ENCODE results near the gene SPPL2B. TPM values are rescaled to one million over a fixed set of nuclear protein-coding genes. Genes with fewer than 3 reads are reported as not detected.

SPPL2B gene
- total and polyA plus RNA-seq, 2 experiments from 2014 or later, result 23.5 to 51.0 TPM

DNA sequence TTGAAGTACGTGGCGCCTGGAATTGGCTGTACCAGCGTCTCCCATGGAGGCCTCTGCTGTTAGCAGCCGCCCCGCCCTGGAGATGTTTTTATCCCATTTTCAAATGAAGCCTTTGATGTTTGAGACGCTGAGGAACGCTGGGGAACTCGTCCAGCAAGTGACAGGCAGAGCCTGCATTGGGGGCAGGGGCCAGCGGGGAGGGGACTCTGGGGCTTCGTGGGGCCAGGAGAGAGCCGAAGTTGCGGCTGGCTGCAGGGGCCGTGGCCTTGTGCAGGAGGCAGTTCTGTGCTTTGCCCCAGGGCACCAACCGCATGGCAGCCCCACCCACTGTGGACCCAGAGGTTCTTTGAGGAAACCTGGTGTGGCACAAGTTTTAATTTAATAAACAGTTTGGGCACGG lies 13.5 kb downstream of the SPPL2B start (continued):
- TF ChIP-seq, protein P1, sequence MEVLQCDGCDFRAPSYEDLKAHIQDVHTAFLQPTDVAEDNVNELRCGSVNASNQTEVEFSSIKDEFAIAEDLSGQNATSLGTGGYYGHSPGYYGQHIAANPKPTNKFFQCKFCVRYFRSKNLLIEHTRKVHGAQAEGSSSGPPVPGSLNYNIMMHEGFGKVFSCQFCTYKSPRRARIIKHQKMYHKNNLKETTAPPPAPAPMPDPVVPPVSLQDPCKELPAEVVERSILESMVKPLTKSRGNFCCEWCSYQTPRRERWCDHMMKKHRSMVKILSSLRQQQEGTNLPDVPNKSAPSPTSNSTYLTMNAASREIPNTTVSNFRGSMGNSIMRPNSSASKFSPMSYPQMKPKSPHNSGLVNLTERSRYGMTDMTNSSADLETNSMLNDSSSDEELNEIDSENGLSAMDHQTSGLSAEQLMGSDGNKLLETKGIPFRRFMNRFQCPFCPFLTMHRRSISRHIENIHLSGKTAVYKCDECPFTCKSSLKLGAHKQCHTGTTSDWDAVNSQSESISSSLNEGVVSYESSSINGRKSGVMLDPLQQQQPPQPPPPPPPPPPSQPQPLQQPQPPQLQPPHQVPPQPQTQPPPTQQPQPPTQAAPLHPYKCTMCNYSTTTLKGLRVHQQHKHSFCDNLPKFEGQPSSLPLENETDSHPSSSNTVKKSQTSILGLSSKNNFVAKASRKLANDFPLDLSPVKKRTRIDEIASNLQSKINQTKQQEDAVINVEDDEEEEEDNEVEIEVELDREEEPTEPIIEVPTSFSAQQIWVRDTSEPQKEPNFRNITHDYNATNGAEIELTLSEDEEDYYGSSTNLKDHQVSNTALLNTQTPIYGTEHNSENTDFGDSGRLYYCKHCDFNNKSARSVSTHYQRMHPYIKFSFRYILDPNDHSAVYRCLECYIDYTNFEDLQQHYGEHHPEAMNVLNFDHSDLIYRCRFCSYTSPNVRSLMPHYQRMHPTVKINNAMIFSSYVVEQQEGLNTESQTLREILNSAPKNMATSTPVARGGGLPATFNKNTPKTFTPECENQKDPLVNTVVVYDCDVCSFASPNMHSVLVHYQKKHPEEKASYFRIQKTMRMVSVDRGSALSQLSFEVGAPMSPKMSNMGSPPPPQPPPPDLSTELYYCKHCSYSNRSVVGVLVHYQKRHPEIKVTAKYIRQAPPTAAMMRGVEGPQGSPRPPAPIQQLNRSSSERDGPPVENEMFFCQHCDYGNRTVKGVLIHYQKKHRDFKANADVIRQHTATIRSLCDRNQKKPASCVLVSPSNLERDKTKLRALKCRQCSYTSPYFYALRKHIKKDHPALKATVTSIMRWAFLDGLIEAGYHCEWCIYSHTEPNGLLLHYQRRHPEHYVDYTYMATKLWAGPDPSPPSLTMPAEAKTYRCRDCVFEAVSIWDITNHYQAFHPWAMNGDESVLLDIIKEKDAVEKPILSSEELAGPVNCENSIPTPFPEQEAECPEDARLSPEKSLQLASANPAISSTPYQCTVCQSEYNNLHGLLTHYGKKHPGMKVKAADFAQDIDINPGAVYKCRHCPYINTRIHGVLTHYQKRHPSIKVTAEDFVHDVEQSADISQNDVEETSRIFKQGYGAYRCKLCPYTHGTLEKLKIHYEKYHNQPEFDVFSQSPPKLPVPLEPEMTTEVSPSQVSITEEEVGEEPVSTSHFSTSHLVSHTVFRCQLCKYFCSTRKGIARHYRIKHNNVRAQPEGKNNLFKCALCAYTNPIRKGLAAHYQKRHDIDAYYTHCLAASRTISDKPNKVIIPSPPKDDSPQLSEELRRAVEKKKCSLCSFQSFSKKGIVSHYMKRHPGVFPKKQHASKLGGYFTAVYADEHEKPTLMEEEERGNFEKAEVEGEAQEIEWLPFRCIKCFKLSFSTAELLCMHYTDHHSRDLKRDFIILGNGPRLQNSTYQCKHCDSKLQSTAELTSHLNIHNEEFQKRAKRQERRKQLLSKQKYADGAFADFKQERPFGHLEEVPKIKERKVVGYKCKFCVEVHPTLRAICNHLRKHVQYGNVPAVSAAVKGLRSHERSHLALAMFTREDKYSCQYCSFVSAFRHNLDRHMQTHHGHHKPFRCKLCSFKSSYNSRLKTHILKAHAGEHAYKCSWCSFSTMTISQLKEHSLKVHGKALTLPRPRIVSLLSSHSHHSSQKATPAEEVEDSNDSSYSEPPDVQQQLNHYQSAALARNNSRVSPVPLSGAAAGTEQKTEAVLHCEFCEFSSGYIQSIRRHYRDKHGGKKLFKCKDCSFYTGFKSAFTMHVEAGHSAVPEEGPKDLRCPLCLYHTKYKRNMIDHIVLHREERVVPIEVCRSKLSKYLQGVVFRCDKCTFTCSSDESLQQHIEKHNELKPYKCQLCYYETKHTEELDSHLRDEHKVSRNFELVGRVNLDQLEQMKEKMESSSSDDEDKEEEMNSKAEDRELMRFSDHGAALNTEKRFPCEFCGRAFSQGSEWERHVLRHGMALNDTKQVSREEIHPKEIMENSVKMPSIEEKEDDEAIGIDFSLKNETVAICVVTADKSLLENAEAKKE (CRISPR knock-in tag; IDR thresholded peaks at IDR 0.05), result no peak
- TF ChIP-seq ZNF331 (CRISPR knock-in tag; IDR thresholded peaks at IDR 0.05; ENCODE audit: low read depth) (no peak), JUNB (IDR thresholded peaks at IDR 0.05; ENCODE audit: unreplicated experiment) (no peak), STAT1 (IDR thresholded peaks at IDR 0.05; ENCODE audit: unreplicated experiment) (no peak), NANOG (IDR thresholded peaks at IDR 0.05; ENCODE audit: borderline replicate concordance) (no peak)

DNA sequence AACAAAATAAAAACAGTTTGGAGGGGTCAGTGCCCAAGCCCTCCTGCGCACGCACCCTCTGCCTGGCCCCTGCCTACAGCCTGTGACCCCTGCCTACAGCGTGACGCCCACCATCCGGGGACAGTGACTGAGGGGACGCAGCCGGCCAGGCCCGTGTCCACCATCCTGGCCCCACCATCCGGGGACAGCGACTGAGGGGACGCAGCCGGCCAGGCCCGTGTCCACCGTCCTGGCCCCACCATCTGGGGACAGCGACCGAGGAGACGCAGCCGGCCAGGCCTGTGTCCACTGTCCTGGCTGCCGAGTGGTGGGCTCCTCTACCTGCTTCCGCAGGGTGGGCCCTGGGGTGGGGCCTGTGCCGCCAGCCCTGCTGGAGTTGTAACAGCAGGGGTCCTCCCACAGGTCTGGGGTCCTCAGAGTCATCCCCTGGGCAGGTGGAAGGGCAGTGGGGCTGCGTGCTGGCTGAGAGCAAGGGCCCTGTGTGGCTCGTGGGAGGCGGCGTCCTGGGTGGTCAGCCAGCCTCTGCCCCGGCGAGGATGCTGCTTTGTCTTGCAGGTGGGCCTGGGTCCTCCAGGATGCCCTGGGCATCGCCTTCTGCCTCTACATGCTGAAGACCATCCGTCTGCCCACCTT lies 14.3 kb downstream of the SPPL2B start:
- H3K27me3 ChIP-seq (ENCODE audit: insufficient read depth), result no peaks in the 10 kb centered on the region
- no peaks in the 10 kb centered on the region for H3F3A ChIP-seq (replicated peaks; ENCODE audit: low read depth)
- no peaks in the 10 kb centered on the region for H3K36me3 ChIP-seq (ENCODE audit: insufficient read depth)
- no peak overlapping the region for H3K4me2 ChIP-seq
- Mint-ChIP-seq H3K4me3 (no peak overlapping the region), H3K36me3 (ENCODE audit: low read depth) (peaks cover 7% of the 10 kb centered on the region; the same call in 2 of the 3 replicates), H3K9me3 (no peaks in the 10 kb centered on the region), H3K4me1 (peaks cover 4% of the 10 kb centered on the region; the same call in 2 of the 3 replicates), H3K27ac (no peak overlapping the region), H3K27me3 (ENCODE audit: insufficient read depth, low read depth, poor library complexity) (peaks cover 2% of the 10 kb centered on the region)
- no peaks in the 10 kb centered on the region for H3K9me2 ChIP-seq (ENCODE audit: insufficient read depth)
- DNase-seq (ENCODE audit: low spot score) (no peak), ATAC-seq (no peak)
- H3K79me2 ChIP-seq (replicated peaks; ENCODE audit: insufficient read depth), result no peaks in the 10 kb centered on the region
- H3K4me1 ChIP-seq (ENCODE audit: insufficient read depth), result no peaks in the 10 kb centered on the region
- no peak overlapping the region for H3K27ac ChIP-seq (ENCODE audit: low read depth)
- no peak overlapping the region for H3K4me3 ChIP-seq
- no peaks in the 10 kb centered on the region for H4K20me1 ChIP-seq (replicated peaks; ENCODE audit: insufficient read depth)
- no peak overlapping the region for H2AFZ ChIP-seq
- TF ChIP-seq EZH2phosphoT487 (IDR thresholded peaks at IDR 0.05; ENCODE audit: unreplicated experiment) (no peak), STAT1 (IDR thresholded peaks at IDR 0.05; ENCODE audit: unreplicated experiment) (no peak), POLR2AphosphoS5 (IDR thresholded peaks at IDR 0.05; ENCODE audit: low read depth) (no peak), NANOG (IDR thresholded peaks at IDR 0.05; ENCODE audit: borderline replicate concordance) (no peak), ZNF331 (CRISPR knock-in tag; IDR thresholded peaks at IDR 0.05; ENCODE audit: low read depth) (no peak), ETS1 (IDR thresholded peaks at IDR 0.05) (no peak), ZNF114 (CRISPR knock-in tag; IDR thresholded peaks at IDR 0.05) (no peak), CREB1 (CRISPR knock-in tag; IDR thresholded peaks at IDR 0.05; ENCODE audit: low read depth) (no peak)
- TF ChIP-seq, protein P2, sequence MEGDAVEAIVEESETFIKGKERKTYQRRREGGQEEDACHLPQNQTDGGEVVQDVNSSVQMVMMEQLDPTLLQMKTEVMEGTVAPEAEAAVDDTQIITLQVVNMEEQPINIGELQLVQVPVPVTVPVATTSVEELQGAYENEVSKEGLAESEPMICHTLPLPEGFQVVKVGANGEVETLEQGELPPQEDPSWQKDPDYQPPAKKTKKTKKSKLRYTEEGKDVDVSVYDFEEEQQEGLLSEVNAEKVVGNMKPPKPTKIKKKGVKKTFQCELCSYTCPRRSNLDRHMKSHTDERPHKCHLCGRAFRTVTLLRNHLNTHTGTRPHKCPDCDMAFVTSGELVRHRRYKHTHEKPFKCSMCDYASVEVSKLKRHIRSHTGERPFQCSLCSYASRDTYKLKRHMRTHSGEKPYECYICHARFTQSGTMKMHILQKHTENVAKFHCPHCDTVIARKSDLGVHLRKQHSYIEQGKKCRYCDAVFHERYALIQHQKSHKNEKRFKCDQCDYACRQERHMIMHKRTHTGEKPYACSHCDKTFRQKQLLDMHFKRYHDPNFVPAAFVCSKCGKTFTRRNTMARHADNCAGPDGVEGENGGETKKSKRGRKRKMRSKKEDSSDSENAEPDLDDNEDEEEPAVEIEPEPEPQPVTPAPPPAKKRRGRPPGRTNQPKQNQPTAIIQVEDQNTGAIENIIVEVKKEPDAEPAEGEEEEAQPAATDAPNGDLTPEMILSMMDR (conservative IDR thresholded peaks at IDR 0.05; ENCODE audit: low read depth in 2 of 2), result no peak
- TF ChIP-seq, protein P3, sequence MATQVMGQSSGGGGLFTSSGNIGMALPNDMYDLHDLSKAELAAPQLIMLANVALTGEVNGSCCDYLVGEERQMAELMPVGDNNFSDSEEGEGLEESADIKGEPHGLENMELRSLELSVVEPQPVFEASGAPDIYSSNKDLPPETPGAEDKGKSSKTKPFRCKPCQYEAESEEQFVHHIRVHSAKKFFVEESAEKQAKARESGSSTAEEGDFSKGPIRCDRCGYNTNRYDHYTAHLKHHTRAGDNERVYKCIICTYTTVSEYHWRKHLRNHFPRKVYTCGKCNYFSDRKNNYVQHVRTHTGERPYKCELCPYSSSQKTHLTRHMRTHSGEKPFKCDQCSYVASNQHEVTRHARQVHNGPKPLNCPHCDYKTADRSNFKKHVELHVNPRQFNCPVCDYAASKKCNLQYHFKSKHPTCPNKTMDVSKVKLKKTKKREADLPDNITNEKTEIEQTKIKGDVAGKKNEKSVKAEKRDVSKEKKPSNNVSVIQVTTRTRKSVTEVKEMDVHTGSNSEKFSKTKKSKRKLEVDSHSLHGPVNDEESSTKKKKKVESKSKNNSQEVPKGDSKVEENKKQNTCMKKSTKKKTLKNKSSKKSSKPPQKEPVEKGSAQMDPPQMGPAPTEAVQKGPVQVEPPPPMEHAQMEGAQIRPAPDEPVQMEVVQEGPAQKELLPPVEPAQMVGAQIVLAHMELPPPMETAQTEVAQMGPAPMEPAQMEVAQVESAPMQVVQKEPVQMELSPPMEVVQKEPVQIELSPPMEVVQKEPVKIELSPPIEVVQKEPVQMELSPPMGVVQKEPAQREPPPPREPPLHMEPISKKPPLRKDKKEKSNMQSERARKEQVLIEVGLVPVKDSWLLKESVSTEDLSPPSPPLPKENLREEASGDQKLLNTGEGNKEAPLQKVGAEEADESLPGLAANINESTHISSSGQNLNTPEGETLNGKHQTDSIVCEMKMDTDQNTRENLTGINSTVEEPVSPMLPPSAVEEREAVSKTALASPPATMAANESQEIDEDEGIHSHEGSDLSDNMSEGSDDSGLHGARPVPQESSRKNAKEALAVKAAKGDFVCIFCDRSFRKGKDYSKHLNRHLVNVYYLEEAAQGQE (IDR thresholded peaks at IDR 0.05; ENCODE audit: unreplicated experiment), result no peak
